IMR-90 (cell line): ENCODE results near the gene ACAD10. TPM values are rescaled to one million over a fixed set of nuclear protein-coding genes. Genes with fewer than 3 reads are reported as not detected.

Source experiments
- ATAC-seq: fragments of 200-7000 bp; cut with Tn5 transposase; 2 replicates; pipeline ENCODE4 v1.9.1; 2020; ENCODE audit warnings: low read depth, mild to moderate bottlenecking, moderate library complexity
- BruUV-seq: library from RNA; stranded (reverse); fragments of 400-500 nt; replicated peaks from 2 replicates; lab custom pipeline; 2021; lab: Mats Ljungman, UMichigan
- CTCF ChIA-PET: fragments of 300-600 bp; formaldehyde crosslinking; extraction: SDS; loops from one replicate; lab custom pipeline; 2021; ENCODE audit warnings: antibody characterized with exemption; lab: Yijun Ruan, JAX
- POLR2A ChIA-PET: fragments of 300-600 bp; sonication (Branson Sonifier 250); formaldehyde crosslinking; loops from one replicate; lab custom pipeline; 2022; ENCODE audit warnings: antibody characterized with exemption; ENCODE audit not compliant: unreplicated experiment; lab: Charles Lee
- DNase-seq: peaks from one replicate; pipeline ENCODE4 v3.0.0; 2013
- H2AFZ ChIP-seq: replicated peaks from 2 replicates; pipeline ENCODE3; 2013; ENCODE audit warnings: low read length, mild to moderate bottlenecking; ENCODE audit not compliant: poor library complexity
- H2AK5ac ChIP-seq: 2 replicates; pipeline ENCODE4 v1.6.1; 2013; ENCODE audit warnings: low read depth, low read length, inconsistent platforms
- H2AK9ac ChIP-seq: replicated peaks from 2 replicates; pipeline ENCODE3; 2013; ENCODE audit warnings: mild to moderate bottlenecking, low read depth, low read length, moderate library complexity; ENCODE audit not compliant: poor library complexity
- H2BK120ac ChIP-seq: 2 replicates; pipeline ENCODE4 v1.6.1; 2013; ENCODE audit warnings: low read depth, low read length, inconsistent platforms
- H2BK15ac ChIP-seq: 3 replicates; pipeline ENCODE4 v1.6.1; 2013; ENCODE audit warnings: low read depth, low read length, inconsistent platforms
- H2BK20ac ChIP-seq: 2 replicates; pipeline ENCODE4 v1.6.1; 2013; ENCODE audit warnings: low read depth, mild to moderate bottlenecking, inconsistent platforms, low read length, moderate library complexity
- H2BK5ac ChIP-seq: 2 replicates; pipeline ENCODE4 v1.6.1; 2013; ENCODE audit warnings: mild to moderate bottlenecking, low read depth, low read length, inconsistent platforms; ENCODE audit not compliant: poor library complexity, severe bottlenecking
- H3K14ac ChIP-seq: replicated peaks from 2 replicates; pipeline ENCODE4 v1.6.1; 2013; ENCODE audit warnings: low read depth, low read length, inconsistent platforms
- H3K18ac ChIP-seq: 2 replicates; pipeline ENCODE4 v1.6.1; 2013; ENCODE audit warnings: low read depth, low read length, control low read depth
- H3K23ac ChIP-seq: 2 replicates; pipeline ENCODE4 v1.6.1; 2013; ENCODE audit warnings: low read depth, low read length, inconsistent platforms
- H3K27ac ChIP-seq: 2 replicates; pipeline ENCODE4 v1.5.1; 2013; ENCODE audit warnings: mild to moderate bottlenecking, control low read depth, low read length; ENCODE audit not compliant: insufficient read depth
- H3K27me3 ChIP-seq: 2 replicates; pipeline ENCODE4 v1.6.1; 2013; ENCODE audit warnings: low read length; ENCODE audit not compliant: control insufficient read depth, insufficient read depth
- H3K36me3 ChIP-seq: 2 replicates; pipeline ENCODE4 v1.6.1; 2013; ENCODE audit warnings: low read length, mixed read lengths; ENCODE audit not compliant: control insufficient read depth, insufficient read depth
- H3K4ac ChIP-seq: 2 replicates; pipeline ENCODE4 v1.6.1; 2013; ENCODE audit warnings: low read depth, low read length, inconsistent platforms
- H3K4me1 ChIP-seq: 2 replicates; pipeline ENCODE4 v1.6.1; 2013; ENCODE audit warnings: low read length, mixed read lengths; ENCODE audit not compliant: control insufficient read depth, insufficient read depth
- H3K4me2 ChIP-seq: 2 replicates; pipeline ENCODE4 v1.6.1; 2013; ENCODE audit warnings: low read depth, mild to moderate bottlenecking, control low read depth, low read length, moderate library complexity
- H3K4me3 ChIP-seq: 2 replicates; pipeline ENCODE4 v1.5.1; 2013; ENCODE audit warnings: low read depth, mild to moderate bottlenecking, control low read depth, low read length, moderate library complexity; ENCODE audit not compliant: insufficient read depth
- H3K56ac ChIP-seq: 2 replicates; pipeline ENCODE4 v1.6.1; 2013; ENCODE audit warnings: low read length, inconsistent platforms; ENCODE audit not compliant: insufficient read depth; ENCODE audit errors: extremely low read depth
- H3K79me1 ChIP-seq, 2 experiments: 2 replicates each; pipeline ENCODE4 v1.6.1; 2013; ENCODE audit warnings: low read length in 2 of 2, inconsistent platforms in 1 of 2, low read depth in 1 of 2
- H3K9ac ChIP-seq: 2 replicates; pipeline ENCODE4 v1.6.1; 2013; ENCODE audit warnings: low read depth, low read length, control low read depth
- H3K9me1 ChIP-seq: 2 replicates; pipeline ENCODE4 v1.6.1; 2013; ENCODE audit warnings: low read length, inconsistent platforms; ENCODE audit not compliant: insufficient read depth
- H3K9me3 ChIP-seq: 2 replicates; pipeline ENCODE4 v1.6.1; 2013; ENCODE audit warnings: low read length; ENCODE audit not compliant: control insufficient read depth, insufficient read depth
- H4K20me1 ChIP-seq: 2 replicates; pipeline ENCODE4 v1.6.1; 2013; ENCODE audit warnings: low read length, inconsistent platforms; ENCODE audit not compliant: insufficient read depth
- H4K5ac ChIP-seq: 2 replicates; pipeline ENCODE4 v1.6.1; 2013; ENCODE audit warnings: mild to moderate bottlenecking, low read depth, low read length, control low read depth
- H4K8ac ChIP-seq, 2 experiments: 2 replicates each; pipeline ENCODE4 v1.6.1; 2013; ENCODE audit warnings: low read depth in 2 of 2, low read length in 2 of 2, control low read depth in 1 of 2, inconsistent platforms in 1 of 2
- H4K91ac ChIP-seq: 2 replicates; pipeline ENCODE4 v1.6.1; 2013; ENCODE audit warnings: low read depth, low read length, inconsistent platforms; ENCODE audit not compliant: insufficient read depth
- BHLHE40 ChIP-seq: fragments of 150-350 bp; IDR thresholded peaks from 2 replicates; pipeline ENCODE4 v1.6.1; 2016; ENCODE audit warnings: mild to moderate bottlenecking, low read depth, low read length
- CEBPB ChIP-seq: IDR thresholded peaks from 2 replicates; pipeline ENCODE4 v1.6.1; 2012; ENCODE audit warnings: low read depth, low read length, improper control_type of control experiment
- CHD1 ChIP-seq: IDR thresholded peaks from 2 replicates; pipeline ENCODE4 v1.6.1; 2012; ENCODE audit warnings: low read depth, low read length, improper control_type of control experiment
- MAFK ChIP-seq: IDR thresholded peaks from 2 replicates; pipeline ENCODE4 v1.6.1; 2012; ENCODE audit warnings: low read depth, low read length, improper control_type of control experiment
- MAZ ChIP-seq: IDR thresholded peaks from 2 replicates; pipeline ENCODE4 v1.6.1; 2012; ENCODE audit warnings: low read depth, mild to moderate bottlenecking, low read length, improper control_type of control experiment, moderate library complexity, borderline replicate concordance
- MXI1 ChIP-seq: IDR thresholded peaks from 2 replicates; pipeline ENCODE4 v1.6.1; 2012; ENCODE audit warnings: low read depth, mild to moderate bottlenecking, low read length, moderate library complexity, borderline replicate concordance
- NFE2L2 ChIP-seq: fragments of 150-350 bp; IDR thresholded peaks from 2 replicates; pipeline ENCODE4 v1.6.1; 2016; ENCODE audit warnings: low read depth, mild to moderate bottlenecking, low read length
- RAD21 ChIP-seq: IDR thresholded peaks from 2 replicates; pipeline ENCODE4 v1.6.1; 2012; ENCODE audit warnings: low read length, improper control_type of control experiment
- SMC3 ChIP-seq: fragments of 150-350 bp; IDR thresholded peaks from 2 replicates; pipeline ENCODE4 v1.6.1; 2016; ENCODE audit warnings: low read depth, mild to moderate bottlenecking, antibody characterized with exemption, low read length, moderate library complexity
- WGBS, 2 experiments: methylation state at CpG; one replicate each; pipeline versions ENCODE4 v1.1.5 to v1.1.7; 2013; ENCODE audit warnings: missing lambda C conversion rate in 2 of 2; ENCODE audit not compliant: insufficient read length in 1 of 2; ENCODE audit errors: extremely low coverage in 2 of 2; 5-methylcytosine and 5-hydroxymethylcytosine counted together
- dilution Hi-C: fragments of 300-500 bp; cut with HindIII; formaldehyde crosslinking; loops from one replicate; pipeline ENCODE4 v1.14.3; 2018; ENCODE audit warnings: low sequenced_read_pairs; ENCODE audit not compliant: unreplicated experiment
- in situ Hi-C: fragments of 300-500 bp; cut with MboI; formaldehyde crosslinking; loops from 3 replicates; pipeline ENCODE4 v1.14.3; 2019; ENCODE audit warnings: low sequenced_read_pairs, inconsistent platforms, mixed read lengths
- intact Hi-C: fragments of 100-400 bp; cut with micrococcal nuclease; formaldehyde crosslinking; loops from 2 replicates; pipeline ENCODE4 v1.10.0; 2022
- polyA plus RNA-seq, 3 experiments: library from polyadenylated mRNA; depleted of rRNA; stranded (reverse); fragments of >200 nt; gene quantifications; 2 replicates each; pipeline ENCODE4 v1.2.3, GENCODE V29; 2012; ENCODE audit warnings: low replicate concordance in 1 of 3
- total RNA-seq: library from RNA; depleted of rRNA; stranded (reverse); fragments of >200 nt; gene quantifications from 2 replicates; pipeline ENCODE4 v1.2.3, GENCODE V29; 2012
- TF ChIP-seq, protein P1 (sequence below): conservative IDR thresholded peaks from 2 replicates; pipeline ENCODE4 v1.5.1; 2012; ENCODE audit warnings: mild to moderate bottlenecking, low read depth, low read length, improper control_type of control experiment

Gene ACAD10
- total and polyA plus RNA-seq, 2 of the 4 experiments (the other 2 are of a cell fraction): 12.4 to 21.0 TPM

GRCh38 chr12:111806304-111806703 lies 120.5 kb downstream of the ACAD10 start:
- ChIA-PET POLR2A (no interaction called here), CTCF (interaction anchor here (0.7 kb wide), 1 partner anchor 14 kb away, joined by 3 read pairs; no protein-coding TSS in a partner anchor)
- no peak overlapping the region for H3K18ac ChIP-seq
- no TSS peak for BruUV-seq
- no peak overlapping the region for H4K5ac ChIP-seq
- peaks cover 42% of the 10 kb centered on the region for H3K36me3 ChIP-seq
- no peak overlapping the region for H2BK120ac ChIP-seq
- no peak overlapping the region for H4K8ac ChIP-seq
- H2BK20ac ChIP-seq: no peak overlapping the region
- no peak overlapping the region for H2AK5ac ChIP-seq
- no peak overlapping the region for H2AK9ac ChIP-seq
- no peaks in the 10 kb centered on the region for H3K27me3 ChIP-seq
- no peak overlapping the region for H3K56ac ChIP-seq
- H4K91ac ChIP-seq: no peak overlapping the region
- no peaks in the 10 kb centered on the region; the same call in 1 of the 2 replicates for H3K9me1 ChIP-seq
- no peak for DNase-seq
- H2AFZ ChIP-seq: no peak overlapping the region
- H3K27ac ChIP-seq: no peak overlapping the region
- no peaks in the 10 kb centered on the region for H3K4me1 ChIP-seq
- H3K9ac ChIP-seq: no peak overlapping the region
- no peaks in the 10 kb centered on the region for H4K20me1 ChIP-seq
- in situ Hi-C loops (no loop called here), dilution Hi-C loops (no loop called here), intact Hi-C loops (no loop called here)
- H3K79me1 ChIP-seq: no peaks in the 10 kb centered on the region
- TF ChIP-seq MXI1: no peak
- TF ChIP-seq MAFK: no peak
- TF ChIP-seq, protein P1, sequence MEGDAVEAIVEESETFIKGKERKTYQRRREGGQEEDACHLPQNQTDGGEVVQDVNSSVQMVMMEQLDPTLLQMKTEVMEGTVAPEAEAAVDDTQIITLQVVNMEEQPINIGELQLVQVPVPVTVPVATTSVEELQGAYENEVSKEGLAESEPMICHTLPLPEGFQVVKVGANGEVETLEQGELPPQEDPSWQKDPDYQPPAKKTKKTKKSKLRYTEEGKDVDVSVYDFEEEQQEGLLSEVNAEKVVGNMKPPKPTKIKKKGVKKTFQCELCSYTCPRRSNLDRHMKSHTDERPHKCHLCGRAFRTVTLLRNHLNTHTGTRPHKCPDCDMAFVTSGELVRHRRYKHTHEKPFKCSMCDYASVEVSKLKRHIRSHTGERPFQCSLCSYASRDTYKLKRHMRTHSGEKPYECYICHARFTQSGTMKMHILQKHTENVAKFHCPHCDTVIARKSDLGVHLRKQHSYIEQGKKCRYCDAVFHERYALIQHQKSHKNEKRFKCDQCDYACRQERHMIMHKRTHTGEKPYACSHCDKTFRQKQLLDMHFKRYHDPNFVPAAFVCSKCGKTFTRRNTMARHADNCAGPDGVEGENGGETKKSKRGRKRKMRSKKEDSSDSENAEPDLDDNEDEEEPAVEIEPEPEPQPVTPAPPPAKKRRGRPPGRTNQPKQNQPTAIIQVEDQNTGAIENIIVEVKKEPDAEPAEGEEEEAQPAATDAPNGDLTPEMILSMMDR: no peak
- no peak for TF ChIP-seq CEBPB
- no peak for TF ChIP-seq SMC3
- TF ChIP-seq MAZ: no peak
- no peak for TF ChIP-seq BHLHE40
- no peak for TF ChIP-seq CHD1
- TF ChIP-seq RAD21: no peak
- no peak for TF ChIP-seq NFE2L2
- H2BK15ac ChIP-seq: no peak overlapping the region
- H3K4me2 ChIP-seq: no peak overlapping the region
- no peak overlapping the region for H3K4ac ChIP-seq
- no peaks in the 10 kb centered on the region for H3K9me3 ChIP-seq
- H3K23ac ChIP-seq: no peak overlapping the region
- WGBS, 2 experiments: 71% methylated on average over 1 of the region's 4 CpGs; no CpG with 5 or more reads in 1 of the 2 experiments
- H3K4me3 ChIP-seq: no peak overlapping the region
- no peak overlapping the region for H2BK5ac ChIP-seq
- no peak overlapping the region for H3K14ac ChIP-seq
- no peak for ATAC-seq
